Esophagus muscularis mucosa (tissue), 4 donors: Measurements from ENCODE around the gene NMRAL1. TPM values are rescaled to one million over a fixed set of nuclear protein-coding genes. Genes with fewer than 3 reads are reported as not detected.

ENCODE experiments used
- DNase-seq: peaks from one replicate; pipeline ENCODE4 v3.0.0-alpha.2; 2017; ENCODE audit errors: extremely low spot score
- H3K27ac ChIP-seq, 4 donors: fragments of 200-600 bp; sonication (generic); replicated peaks in 1 of 4; 1 replicate in 3 of 4; 2 replicates in 1 of 4; pipeline ENCODE4 v1.5.1; 2016 to 2019; ENCODE audit warnings: mild to moderate bottlenecking in 1 of 4
- H3K27me3 ChIP-seq, 4 donors: fragments of 200-600 bp; sonication (generic); one replicate each; pipeline versions ENCODE4 v1.5.1 to v1.6.0; 2016 to 2019
- H3K36me3 ChIP-seq, 4 donors: fragments of 200-600 bp; sonication (generic); one replicate each; pipeline ENCODE4 v1.5.1; 2016 to 2019
- H3K4me1 ChIP-seq, 4 donors: fragments of 200-600 bp; sonication (generic); one replicate each; pipeline ENCODE4 v1.5.1; 2016 to 2019
- H3K4me3 ChIP-seq, 4 donors: fragments of 200-600 bp; sonication (generic); 1 replicate in 2 of 4; 2 replicates in 2 of 4; pipeline ENCODE4 v1.5.1; 2016 to 2019; ENCODE audit warnings: mild to moderate bottlenecking in 4 of 4, moderate library complexity in 1 of 4
- H3K9me3 ChIP-seq, 4 donors: fragments of 200-600 bp; sonication (generic); 1 replicate in 3 of 4; 2 replicates in 1 of 4; pipeline ENCODE4 v1.5.1; 2016 to 2019
- EP300 ChIP-seq: sonication (generic); formaldehyde crosslinking; IDR thresholded peaks from one replicate; pipeline ENCODE4 v1.6.1; 2017; ENCODE audit warnings: antibody characterized with exemption
- POLR2A ChIP-seq: fragments of 450-650 bp; IDR thresholded peaks from one replicate; pipeline ENCODE4 v1.6.1; 2017; ENCODE audit warnings: antibody characterized with exemption, moderate library complexity, mild to moderate bottlenecking, low read depth
- POLR2AphosphoS5 ChIP-seq, 2 donors: sonication (generic); formaldehyde crosslinking; IDR thresholded peaks; one replicate each; pipeline ENCODE4 v1.6.1; 2017; ENCODE audit warnings: antibody characterized with exemption in 2 of 2
- WGBS: methylation state at CpG from one replicate; pipeline ENCODE4 v1.1.5; 2018; 5-methylcytosine and 5-hydroxymethylcytosine counted together
- intact Hi-C: fragments of 100-400 bp; cut with DNase I; formaldehyde crosslinking; loops from one replicate; pipeline ENCODE4 v1.15.1; 2023
- total RNA-seq, 4 donors: library from RNA; depleted of rRNA; stranded (reverse); fragments of >200 nt; gene quantifications; one replicate each; pipeline versions ENCODE4 v1.1.0 to v1.2.1, GENCODE V29; 2016
- TF ChIP-seq, protein P1 (sequence below), 3 experiments: fragments of 200-600 bp in 2 of 3; fragments of 450-650 bp in 1 of 3; sonication (generic) in 2 of 3; IDR thresholded peaks; one replicate each; pipeline ENCODE4 v1.5.1; 2017 to 2019; ENCODE audit warnings: antibody characterized with exemption in 3 of 3, mild to moderate bottlenecking in 2 of 3, moderate library complexity in 1 of 3

NMRAL1 gene
- total RNA-seq, 4 donors from 2014 or later = 29.1 to 50.0 (median 45.3) TPM

DNA sequence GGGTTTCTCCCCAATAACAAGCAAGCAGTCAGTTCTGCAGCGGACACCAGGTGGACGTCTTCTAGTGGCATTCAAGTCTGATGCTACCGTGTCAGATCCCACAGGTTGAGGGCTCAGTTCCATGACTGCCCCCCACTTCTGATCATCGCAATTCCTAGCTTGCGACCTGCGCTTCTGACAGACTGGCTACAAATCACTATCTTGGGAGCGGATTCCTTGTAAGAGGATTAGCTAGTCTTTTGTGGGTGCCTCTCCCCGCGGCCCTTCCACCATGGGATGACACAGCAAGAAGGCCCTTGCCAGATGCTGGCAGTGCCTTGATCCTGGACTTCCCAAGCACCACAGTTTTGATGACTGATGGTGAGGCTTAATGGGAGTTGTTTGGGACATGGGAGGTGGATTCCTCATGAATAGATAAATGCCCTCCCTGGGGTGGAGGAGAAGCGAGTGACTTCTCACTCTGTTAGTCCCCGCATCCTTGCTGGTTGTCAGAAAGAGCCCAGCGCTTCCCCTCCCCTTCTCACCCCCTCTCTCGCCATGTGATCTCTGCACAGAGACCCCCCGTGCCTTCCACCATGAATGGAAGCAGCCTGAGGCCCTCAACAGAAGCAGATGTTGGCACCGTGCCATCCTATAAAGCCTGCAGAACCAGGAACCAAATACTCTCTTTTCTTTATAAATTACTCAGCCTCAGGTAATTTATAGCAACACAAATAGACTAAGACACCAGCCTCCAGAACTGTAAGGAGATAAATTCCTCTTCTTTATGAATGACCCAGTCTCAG, 45.0 kb upstream of the NMRAL1 start:
- peaks cover 34 to 49% (median 39%) of the 10 kb centered on the region in 4 donors for H3K4me1 ChIP-seq
- intact Hi-C loops = no loop called here

DNA sequence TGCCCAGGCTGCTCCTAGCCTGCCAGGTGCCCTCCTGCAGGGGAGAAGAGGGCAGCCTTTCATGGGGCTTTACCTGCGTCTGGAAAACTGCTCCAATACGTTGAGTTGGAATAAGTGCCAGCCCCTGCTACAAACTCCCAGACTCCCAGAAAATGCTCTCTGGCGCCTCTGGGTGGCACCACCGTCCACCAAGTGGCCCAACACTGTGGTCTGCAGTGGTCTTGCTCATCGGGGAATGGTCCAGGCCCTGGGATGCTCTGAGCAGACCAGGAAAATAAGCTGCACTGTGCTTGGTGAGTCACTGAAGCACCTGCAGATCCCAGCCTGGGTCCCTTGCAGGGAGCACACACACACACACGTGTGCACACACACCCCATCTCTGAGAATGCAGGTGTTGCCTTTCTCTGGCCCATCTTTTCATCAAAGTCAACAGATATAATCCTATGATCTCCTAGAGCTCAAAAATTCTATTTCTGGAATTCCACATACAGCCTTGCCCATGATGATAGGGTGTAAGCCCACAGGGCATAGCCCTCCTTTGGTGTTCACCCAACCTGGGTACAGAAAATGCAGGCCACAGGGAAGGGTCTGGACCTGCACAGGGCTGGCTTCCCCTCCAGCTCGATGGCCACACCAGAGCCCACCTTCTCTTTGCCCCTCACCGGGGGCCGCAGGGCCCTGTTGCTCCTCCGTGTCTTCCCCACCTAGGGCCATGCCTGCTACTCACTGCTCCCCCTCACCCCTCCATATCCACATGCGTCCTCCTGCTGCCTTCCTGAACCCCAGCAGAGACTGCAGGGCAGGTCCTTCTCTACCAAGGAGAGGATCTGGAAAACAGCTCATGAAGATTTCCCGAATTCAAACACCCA, 43.6 kb upstream of the NMRAL1 start:
- H3K27me3 ChIP-seq = no peaks in the 10 kb centered on the region

More for the DNA sequence above, 45.0 kb upstream of the NMRAL1 start:
- H3K9me3 ChIP-seq = no peaks in the 10 kb centered on the region
- no peaks in the 10 kb centered on the region for H3K27me3 ChIP-seq
- DNase-seq = no peak
- no peak overlapping the region for H3K4me3 ChIP-seq
- WGBS = 84% methylated on average over 12 of the region's 15 CpGs
- TF ChIP-seq POLR2A = no peak
- no peak for TF ChIP-seq EP300
- peaks cover 0 to 18% (median 6%) of the 10 kb centered on the region in 4 donors for H3K36me3 ChIP-seq
- no peak overlapping the region for H3K27ac ChIP-seq

DNA sequence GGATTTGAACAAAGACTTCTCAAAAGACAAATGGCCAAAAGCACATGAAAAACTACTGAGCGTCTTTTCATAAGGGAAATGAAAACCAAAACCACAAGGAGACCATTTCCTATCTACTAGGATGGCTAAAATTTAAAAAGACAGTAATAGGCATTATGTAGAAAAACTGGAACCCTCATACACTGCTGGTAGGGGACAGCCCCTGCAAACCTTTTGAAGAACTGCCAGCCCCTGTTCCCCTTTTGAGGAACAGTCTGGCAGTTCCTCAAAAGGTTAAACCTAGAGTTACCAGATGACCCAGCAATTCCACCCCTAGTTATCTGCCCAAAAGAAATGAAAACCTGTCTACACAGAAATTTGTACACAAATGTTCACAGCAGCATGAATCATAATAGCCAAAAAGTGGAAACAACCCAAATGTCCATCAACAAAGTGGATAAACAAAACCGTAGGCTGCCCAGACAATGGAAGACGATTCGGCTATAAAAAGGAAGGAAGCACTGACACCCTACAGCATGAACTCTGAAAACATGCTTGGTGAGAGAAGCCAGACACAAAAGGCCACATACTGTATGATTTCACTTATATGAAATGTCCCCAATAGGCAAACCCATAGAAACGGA, 41.3 kb upstream of the NMRAL1 start:
- TF ChIP-seq POLR2A (no peak), EP300 (no peak), POLR2AphosphoS5 (IDR thresholded peaks at IDR 0.05) (no peak)
- TF ChIP-seq, protein P1, sequence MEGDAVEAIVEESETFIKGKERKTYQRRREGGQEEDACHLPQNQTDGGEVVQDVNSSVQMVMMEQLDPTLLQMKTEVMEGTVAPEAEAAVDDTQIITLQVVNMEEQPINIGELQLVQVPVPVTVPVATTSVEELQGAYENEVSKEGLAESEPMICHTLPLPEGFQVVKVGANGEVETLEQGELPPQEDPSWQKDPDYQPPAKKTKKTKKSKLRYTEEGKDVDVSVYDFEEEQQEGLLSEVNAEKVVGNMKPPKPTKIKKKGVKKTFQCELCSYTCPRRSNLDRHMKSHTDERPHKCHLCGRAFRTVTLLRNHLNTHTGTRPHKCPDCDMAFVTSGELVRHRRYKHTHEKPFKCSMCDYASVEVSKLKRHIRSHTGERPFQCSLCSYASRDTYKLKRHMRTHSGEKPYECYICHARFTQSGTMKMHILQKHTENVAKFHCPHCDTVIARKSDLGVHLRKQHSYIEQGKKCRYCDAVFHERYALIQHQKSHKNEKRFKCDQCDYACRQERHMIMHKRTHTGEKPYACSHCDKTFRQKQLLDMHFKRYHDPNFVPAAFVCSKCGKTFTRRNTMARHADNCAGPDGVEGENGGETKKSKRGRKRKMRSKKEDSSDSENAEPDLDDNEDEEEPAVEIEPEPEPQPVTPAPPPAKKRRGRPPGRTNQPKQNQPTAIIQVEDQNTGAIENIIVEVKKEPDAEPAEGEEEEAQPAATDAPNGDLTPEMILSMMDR (IDR thresholded peaks at IDR 0.05) = no peak
- Histone ChIP-seq H3K27me3 (no peaks in the 10 kb centered on the region), H3K9me3 (no peaks in the 10 kb centered on the region), H3K36me3 (peaks cover 6 to 35% (median 34%) of the 10 kb centered on the region in 4 donors), H3K4me3 (peak overlapping the region in 1 of 4 donors; percentile 4), H3K4me1 (peaks cover 46 to 69% (median 56%) of the 10 kb centered on the region in 4 donors), H3K27ac (peak overlapping the region; percentile 52 to 66 (median 65))
- 25% methylated on average over 5 of the region's 5 CpGs for WGBS
- intact Hi-C loops = no loop called here
- DNase-seq = no peak

More for the DNA sequence above, 43.6 kb upstream of the NMRAL1 start:
- peaks cover 0 to 23% (median 16%) of the 10 kb centered on the region in 4 donors for H3K36me3 ChIP-seq
- DNase-seq = no peak
- H3K4me3 ChIP-seq = no peak overlapping the region
- H3K4me1 ChIP-seq = peaks cover 39 to 63% (median 51%) of the 10 kb centered on the region in 4 donors
- intact Hi-C loops = no loop called here
- no peak for TF ChIP-seq POLR2A
- TF ChIP-seq, protein P1 (IDR thresholded peaks at IDR 0.05) = peak; percentile 36 to 51 (median 39)
- H3K27ac ChIP-seq = no peak overlapping the region
- no peaks in the 10 kb centered on the region for H3K9me3 ChIP-seq
- 76% methylated on average over 10 of the region's 12 CpGs for WGBS

DNA sequence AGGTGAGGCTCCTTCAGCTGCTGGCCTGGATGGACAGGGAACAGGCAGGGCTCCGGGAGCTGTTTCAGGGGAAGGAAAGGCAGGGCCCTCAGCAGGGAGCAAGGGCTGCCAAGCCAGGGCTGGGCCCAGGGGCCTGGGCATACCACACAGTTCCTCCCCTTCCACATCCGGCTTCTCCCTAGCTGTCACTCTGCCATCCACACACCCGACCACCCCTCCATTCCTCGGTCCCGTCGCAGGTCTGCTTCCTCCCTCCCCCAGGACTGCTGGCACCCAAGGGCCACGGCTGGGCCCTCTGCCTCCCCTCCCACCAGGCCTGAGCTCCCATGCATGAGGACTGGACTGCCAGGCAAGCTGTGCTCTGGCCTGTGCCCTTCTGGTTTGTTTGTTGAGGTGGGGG, 40.2 kb upstream of the NMRAL1 start:
- Histone ChIP-seq H3K4me3 (no peak overlapping the region), H3K9me3 (no peaks in the 10 kb centered on the region), H3K4me1 (peaks cover 47 to 70% (median 57%) of the 10 kb centered on the region in 4 donors), H3K27me3 (no peaks in the 10 kb centered on the region), H3K27ac (peak overlapping the region; percentile 52 to 66 (median 65)), H3K36me3 (peaks cover 14 to 45% (median 44%) of the 10 kb centered on the region in 4 donors)
- intact Hi-C loops = no loop called here
- no peak for TF ChIP-seq POLR2AphosphoS5 (IDR thresholded peaks at IDR 0.05)
- no peak for TF ChIP-seq POLR2A
- TF ChIP-seq EP300 = no peak
- TF ChIP-seq, protein P1 (IDR thresholded peaks at IDR 0.05) = no peak
- DNase-seq = no peak
- 64% methylated on average over 6 of the region's 7 CpGs for WGBS
